ENCODE data around the gene RBM25. TPM values are rescaled to one million over a fixed set of nuclear protein-coding genes. Genes with fewer than 3 reads are reported as not detected.

RBM25 gene
- 49.7 to 76.6 TPM (median 62.1 TPM) in 5 replicates for total RNA-seq (2022; extraction: Qiagen RNA extraction; ENCODE audit: low read depth)

GRCh38 chr14:73058224-73058921 is at the start of gene RBM25:
Gene RBM25 (plus strand): TSS chr14:73058534. CDS start chr14:73071642, 13,108 bp downstream.

DNA sequence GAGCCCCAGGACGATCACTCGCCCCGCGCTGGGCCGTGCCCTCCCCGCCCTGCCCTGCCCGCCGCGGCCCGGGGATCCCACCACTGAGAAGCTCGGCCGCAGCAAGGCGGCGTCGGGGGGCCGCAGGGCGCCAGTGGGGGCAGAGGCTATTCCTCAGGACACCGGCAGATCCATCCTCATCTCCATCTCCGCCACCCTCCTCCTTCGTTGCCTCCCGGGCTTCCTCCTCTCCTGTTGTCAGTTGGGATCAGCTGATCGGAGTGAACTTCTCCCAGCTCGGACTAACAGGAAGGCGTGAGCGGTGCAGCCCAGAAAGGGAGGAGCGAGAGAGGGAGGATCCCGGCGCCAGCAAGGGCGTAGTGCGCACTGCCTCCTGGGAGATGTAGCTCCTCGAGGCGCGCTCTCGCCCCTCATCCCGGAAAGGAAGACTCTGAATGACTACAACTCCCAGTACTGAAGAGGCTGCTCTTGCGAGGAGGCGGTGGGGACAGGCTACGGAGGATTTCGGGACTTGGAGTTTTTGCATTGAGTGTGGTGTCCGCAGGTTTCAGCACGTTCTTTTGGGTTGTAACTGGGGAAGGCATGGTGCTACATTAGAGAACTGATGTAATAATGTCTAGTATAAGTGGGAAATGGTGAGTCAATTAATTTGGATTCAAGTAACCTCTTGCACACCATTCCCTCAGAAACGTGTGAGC is 31.3 kb upstream of the RBM25 start, which contains the start of gene ZFYVE1:
TSS of gene ZFYVE1 (minus strand) at position 262 of the 698 bp plus-strand sequence. CDS start 2,598 bp downstream, outside the sequence.

DNA sequence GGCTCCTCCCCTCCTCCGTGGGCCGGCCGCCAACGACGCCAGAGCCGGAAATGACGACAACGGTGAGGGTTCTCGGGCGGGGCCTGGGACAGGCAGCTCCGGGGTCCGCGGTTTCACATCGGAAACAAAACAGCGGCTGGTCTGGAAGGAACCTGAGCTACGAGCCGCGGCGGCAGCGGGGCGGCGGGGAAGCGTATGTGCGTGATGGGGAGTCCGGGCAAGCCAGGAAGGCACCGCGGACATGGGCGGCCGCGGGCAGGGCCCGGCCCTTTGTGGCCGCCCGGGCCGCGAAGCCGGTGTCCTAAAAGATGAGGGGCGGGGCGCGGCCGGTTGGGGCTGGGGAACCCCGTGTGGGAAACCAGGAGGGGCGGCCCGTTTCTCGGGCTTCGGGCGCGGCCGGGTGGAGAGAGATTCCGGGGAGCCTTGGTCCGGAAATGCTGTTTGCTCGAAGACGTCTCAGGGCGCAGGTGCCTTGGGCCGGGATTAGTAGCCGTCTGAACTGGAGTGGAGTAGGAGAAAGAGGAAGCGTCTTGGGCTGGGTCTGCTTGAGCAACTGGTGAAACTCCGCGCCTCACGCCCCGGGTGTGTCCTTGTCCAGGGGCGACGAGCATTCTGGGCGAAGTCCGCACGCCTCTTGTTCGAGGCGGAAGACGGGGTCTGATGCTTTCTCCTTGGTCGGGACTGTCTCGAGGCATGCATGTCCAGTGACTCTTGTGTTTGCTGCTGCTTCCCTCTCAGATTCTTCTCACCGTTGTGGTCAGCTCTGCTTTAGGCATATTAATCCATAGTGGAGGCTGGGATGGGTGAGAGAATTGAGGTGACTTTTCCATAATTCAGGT is 78.3 kb downstream of the RBM25 start, which contains the start of gene PSEN1:
TSS of gene PSEN1 (plus strand) at position 121 of the 839 bp plus-strand sequence. CDS start 11,513 bp downstream, outside the sequence.

Other genes with a start within 250 kb of the RBM25 start
- gene DPF3, start 164.4 kb upstream of the RBM25 start, total RNA-seq (2022; extraction: Qiagen RNA extraction; ENCODE audit: low read depth): 0.07 to 0.22 TPM (median 0.17 TPM) in 4 of 5 replicates, not detected in the other
- 24.5 to 29.6 TPM (median 27.5 TPM) in 5 replicates for gene DCAF4, start 132.1 kb upstream of the RBM25 start, total RNA-seq (2022; extraction: Qiagen RNA extraction; ENCODE audit: low read depth)
- gene ZFYVE1, start 31.4 kb upstream of the RBM25 start, total RNA-seq (2022; extraction: Qiagen RNA extraction; ENCODE audit: low read depth): 6.6 to 10.5 TPM (median 9.9 TPM) in 5 replicates
- gene PSEN1, start 78.0 kb downstream of the RBM25 start, total RNA-seq (2022; extraction: Qiagen RNA extraction; ENCODE audit: low read depth): 54.2 to 67.6 TPM (median 62.8 TPM) in 5 replicates
- gene PAPLN, start 179.0 kb downstream of the RBM25 start, total RNA-seq (2022; extraction: Qiagen RNA extraction; ENCODE audit: low read depth): 4.3 to 7.5 TPM (median 6.7 TPM) in 5 replicates